Neural cell (in vitro differentiated cells): ENCODE data around the gene SYNGR2. TPM values are rescaled to one million over a fixed set of nuclear protein-coding genes. Genes with fewer than 3 reads are reported as not detected.

Experiments
- H2AFZ ChIP-seq: fragments of 200-600, 300-800 bp; sonication (generic), shearing (Covaris generic); 2 replicates; pipeline ENCODE4 v1.6.0; 2014; ENCODE audit warnings: low read depth, mild to moderate bottlenecking, antibody characterized with exemption, low read length, moderate library complexity
- H3F3A ChIP-seq: fragments of 200-600 bp; shearing (Covaris generic); 2 replicates; pipeline ENCODE4 v1.6.1; 2016; ENCODE audit warnings: mild to moderate bottlenecking, moderate library complexity, mixed read lengths, antibody characterized with exemption, low read length; ENCODE audit not compliant: insufficient read depth, poor library complexity, severe bottlenecking
- H3K27ac ChIP-seq: fragments of 200-600, 300-800 bp; sonication (generic), shearing (Covaris generic); 2 replicates; pipeline ENCODE4 v1.5.1; 2014; ENCODE audit warnings: mild to moderate bottlenecking, low read length, moderate library complexity
- H3K27me3 ChIP-seq: fragments of 300-800, 200-600 bp; sonication (generic), shearing (Covaris generic); 2 replicates; pipeline ENCODE4 v1.6.0; 2014; ENCODE audit warnings: mild to moderate bottlenecking, low read depth, low read length, moderate library complexity; ENCODE audit not compliant: insufficient read depth
- H3K36me3 ChIP-seq: fragments of 300-800, 200-600 bp; sonication (generic), shearing (Covaris generic); 2 replicates; pipeline ENCODE4 v1.5.1; 2014; ENCODE audit warnings: mild to moderate bottlenecking, antibody characterized with exemption, low read length, moderate library complexity; ENCODE audit not compliant: insufficient read depth
- H3K4me2 ChIP-seq: fragments of 300-800, 200-600 bp; sonication (generic), shearing (Covaris generic); 2 replicates; pipeline ENCODE4 v1.6.0; 2014; ENCODE audit warnings: mild to moderate bottlenecking, low read length
- H3K4me3 ChIP-seq: fragments of 300-800, 200-600 bp; sonication (generic), shearing (Covaris generic); 2 replicates; pipeline ENCODE4 v1.5.1; 2014; ENCODE audit warnings: mild to moderate bottlenecking, low read length, moderate library complexity
- H3K79me2 ChIP-seq: fragments of 200-600 bp; shearing (Covaris generic); replicated peaks from 2 replicates; pipeline ENCODE4 v1.6.0; 2014; ENCODE audit warnings: mild to moderate bottlenecking, low read length, moderate library complexity; ENCODE audit not compliant: insufficient read depth
- H3K9ac ChIP-seq: fragments of 300-800, 200-600 bp; sonication (generic), shearing (Covaris generic); 2 replicates; pipeline ENCODE4 v1.6.1; 2016; ENCODE audit warnings: mild to moderate bottlenecking, low read length, mixed read lengths
- H3K9me2 ChIP-seq: fragments of 200-600 bp; shearing (Covaris generic); 2 replicates; pipeline ENCODE4 v1.6.1; 2016; ENCODE audit warnings: mild to moderate bottlenecking, low read length, mixed read lengths; ENCODE audit not compliant: insufficient read depth
- H3K9me3 ChIP-seq: fragments of 200-600, 300-800 bp; sonication (generic), shearing (Covaris generic); 2 replicates; pipeline ENCODE4 v1.6.1; 2016; ENCODE audit warnings: mild to moderate bottlenecking, mixed run types, low read length, moderate library complexity, mixed read lengths
- H4K20me1 ChIP-seq: fragments of 200-600 bp; shearing (Covaris generic); 2 replicates; pipeline ENCODE4 v1.6.1; 2016; ENCODE audit warnings: mild to moderate bottlenecking, mixed run types; ENCODE audit not compliant: insufficient read depth
- EP300 ChIP-seq: fragments of 450-650 bp; conservative IDR thresholded peaks from 2 replicates; pipeline ENCODE4 v1.6.1; 2014; ENCODE audit warnings: antibody characterized with exemption, mild to moderate bottlenecking, moderate library complexity; ENCODE audit not compliant: poor library complexity, severe bottlenecking
- EZH2 ChIP-seq: fragments of 200-600, 300-800 bp; shearing (Covaris generic), sonication (generic); IDR thresholded peaks from 2 replicates; pipeline ENCODE4 v1.6.1; 2014; ENCODE audit warnings: antibody characterized with exemption, low read length, borderline replicate concordance, mild to moderate bottlenecking; ENCODE audit not compliant: insufficient read depth, poor library complexity, severe bottlenecking
- MXI1 ChIP-seq: fragments of 450-650 bp; conservative IDR thresholded peaks from 2 replicates; pipeline ENCODE4 v1.6.1; 2014; ENCODE audit warnings: antibody characterized with exemption, mild to moderate bottlenecking; ENCODE audit not compliant: poor library complexity, severe bottlenecking
- POLR2AphosphoS5 ChIP-seq: IDR thresholded peaks from 2 replicates; pipeline ENCODE4 v1.6.1; 2012
- RAD21 ChIP-seq: fragments of 450-650 bp; conservative IDR thresholded peaks from 2 replicates; pipeline ENCODE4 v1.6.1; 2014; ENCODE audit warnings: antibody characterized with exemption, mild to moderate bottlenecking, moderate library complexity
- SMC3 ChIP-seq: fragments of 450-650 bp; conservative IDR thresholded peaks from 2 replicates; pipeline ENCODE4 v1.6.1; 2014; ENCODE audit warnings: antibody characterized with exemption, mild to moderate bottlenecking, moderate library complexity; ENCODE audit not compliant: poor library complexity
- TAF1 ChIP-seq: IDR thresholded peaks from 2 replicates; pipeline ENCODE4 v1.6.1; 2012; ENCODE audit warnings: low read depth
- polyA plus RNA-seq: library from polyadenylated mRNA; depleted of rRNA; stranded (reverse); fragments of >200 nt; gene quantifications from 2 replicates; pipeline ENCODE4 v1.2.3, GENCODE V29; 2014
- TF ChIP-seq, protein P1 (sequence below): IDR thresholded peaks from 2 replicates; pipeline ENCODE4 v1.6.1; 2012; ENCODE audit warnings: borderline replicate concordance
- TF ChIP-seq, protein P2 (sequence below): fragments of 450-650 bp; IDR thresholded peaks from 2 replicates; pipeline ENCODE4 v1.5.1; 2014; ENCODE audit warnings: antibody characterized with exemption, mild to moderate bottlenecking, moderate library complexity; ENCODE audit not compliant: poor library complexity, severe bottlenecking

SYNGR2 gene
- polyA plus RNA-seq, 1 donor from 2014 or later, result 3.9 TPM

DNA sequence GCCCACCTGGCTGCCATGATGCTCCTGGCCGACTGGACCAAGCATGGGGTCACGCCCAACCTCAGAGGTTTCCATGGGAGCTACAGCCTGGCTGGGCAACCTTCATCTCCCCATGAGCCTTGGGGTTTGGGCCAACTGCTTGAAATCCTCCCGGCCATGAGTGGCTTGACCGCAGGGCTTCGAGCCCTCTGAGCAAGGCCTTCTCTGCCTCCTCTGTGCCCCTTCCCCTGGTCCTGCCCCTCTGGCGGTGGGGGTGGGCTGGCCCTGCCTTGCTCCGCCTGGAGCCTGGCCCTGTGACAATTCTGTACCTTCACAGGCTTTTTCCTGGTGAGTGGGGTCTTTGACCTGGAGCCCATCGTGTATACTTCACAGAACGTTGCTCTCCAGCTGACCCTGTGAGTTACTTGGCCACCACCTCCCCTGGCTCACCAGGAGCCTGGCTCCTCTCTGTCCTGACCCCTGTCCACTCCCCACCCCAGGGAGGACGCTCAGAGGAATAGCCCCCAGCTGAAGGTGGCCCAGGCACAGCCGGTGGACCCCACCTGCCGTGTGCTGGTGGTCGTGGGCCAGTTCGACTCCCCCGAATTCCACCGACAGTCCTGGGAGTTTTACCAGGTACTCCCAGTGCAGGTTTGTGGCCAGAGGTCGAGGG is 36.9 kb downstream of the SYNGR2 start:
- TF ChIP-seq POLR2AphosphoS5 (no peak), RAD21 (no peak), EP300 (no peak), EZH2 (no peak), TAF1 (no peak), MXI1 (no peak), SMC3 (no peak)
- TF ChIP-seq, protein P1, sequence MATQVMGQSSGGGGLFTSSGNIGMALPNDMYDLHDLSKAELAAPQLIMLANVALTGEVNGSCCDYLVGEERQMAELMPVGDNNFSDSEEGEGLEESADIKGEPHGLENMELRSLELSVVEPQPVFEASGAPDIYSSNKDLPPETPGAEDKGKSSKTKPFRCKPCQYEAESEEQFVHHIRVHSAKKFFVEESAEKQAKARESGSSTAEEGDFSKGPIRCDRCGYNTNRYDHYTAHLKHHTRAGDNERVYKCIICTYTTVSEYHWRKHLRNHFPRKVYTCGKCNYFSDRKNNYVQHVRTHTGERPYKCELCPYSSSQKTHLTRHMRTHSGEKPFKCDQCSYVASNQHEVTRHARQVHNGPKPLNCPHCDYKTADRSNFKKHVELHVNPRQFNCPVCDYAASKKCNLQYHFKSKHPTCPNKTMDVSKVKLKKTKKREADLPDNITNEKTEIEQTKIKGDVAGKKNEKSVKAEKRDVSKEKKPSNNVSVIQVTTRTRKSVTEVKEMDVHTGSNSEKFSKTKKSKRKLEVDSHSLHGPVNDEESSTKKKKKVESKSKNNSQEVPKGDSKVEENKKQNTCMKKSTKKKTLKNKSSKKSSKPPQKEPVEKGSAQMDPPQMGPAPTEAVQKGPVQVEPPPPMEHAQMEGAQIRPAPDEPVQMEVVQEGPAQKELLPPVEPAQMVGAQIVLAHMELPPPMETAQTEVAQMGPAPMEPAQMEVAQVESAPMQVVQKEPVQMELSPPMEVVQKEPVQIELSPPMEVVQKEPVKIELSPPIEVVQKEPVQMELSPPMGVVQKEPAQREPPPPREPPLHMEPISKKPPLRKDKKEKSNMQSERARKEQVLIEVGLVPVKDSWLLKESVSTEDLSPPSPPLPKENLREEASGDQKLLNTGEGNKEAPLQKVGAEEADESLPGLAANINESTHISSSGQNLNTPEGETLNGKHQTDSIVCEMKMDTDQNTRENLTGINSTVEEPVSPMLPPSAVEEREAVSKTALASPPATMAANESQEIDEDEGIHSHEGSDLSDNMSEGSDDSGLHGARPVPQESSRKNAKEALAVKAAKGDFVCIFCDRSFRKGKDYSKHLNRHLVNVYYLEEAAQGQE, result no peak
- TF ChIP-seq, protein P2, sequence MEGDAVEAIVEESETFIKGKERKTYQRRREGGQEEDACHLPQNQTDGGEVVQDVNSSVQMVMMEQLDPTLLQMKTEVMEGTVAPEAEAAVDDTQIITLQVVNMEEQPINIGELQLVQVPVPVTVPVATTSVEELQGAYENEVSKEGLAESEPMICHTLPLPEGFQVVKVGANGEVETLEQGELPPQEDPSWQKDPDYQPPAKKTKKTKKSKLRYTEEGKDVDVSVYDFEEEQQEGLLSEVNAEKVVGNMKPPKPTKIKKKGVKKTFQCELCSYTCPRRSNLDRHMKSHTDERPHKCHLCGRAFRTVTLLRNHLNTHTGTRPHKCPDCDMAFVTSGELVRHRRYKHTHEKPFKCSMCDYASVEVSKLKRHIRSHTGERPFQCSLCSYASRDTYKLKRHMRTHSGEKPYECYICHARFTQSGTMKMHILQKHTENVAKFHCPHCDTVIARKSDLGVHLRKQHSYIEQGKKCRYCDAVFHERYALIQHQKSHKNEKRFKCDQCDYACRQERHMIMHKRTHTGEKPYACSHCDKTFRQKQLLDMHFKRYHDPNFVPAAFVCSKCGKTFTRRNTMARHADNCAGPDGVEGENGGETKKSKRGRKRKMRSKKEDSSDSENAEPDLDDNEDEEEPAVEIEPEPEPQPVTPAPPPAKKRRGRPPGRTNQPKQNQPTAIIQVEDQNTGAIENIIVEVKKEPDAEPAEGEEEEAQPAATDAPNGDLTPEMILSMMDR, result no peak
- no peaks in the 10 kb centered on the region for H3K27me3 ChIP-seq
- no peaks in the 10 kb centered on the region for H4K20me1 ChIP-seq
- H2AFZ ChIP-seq, result no peak overlapping the region
- H3K36me3 ChIP-seq, result no peaks in the 10 kb centered on the region
- no peak overlapping the region for H3K4me3 ChIP-seq
- H3K79me2 ChIP-seq, result no peaks in the 10 kb centered on the region
- no peaks in the 10 kb centered on the region for H3F3A ChIP-seq
- no peak overlapping the region for H3K4me2 ChIP-seq
- no peak overlapping the region for H3K9ac ChIP-seq
- H3K27ac ChIP-seq, result no peak overlapping the region
- no peaks in the 10 kb centered on the region for H3K9me2 ChIP-seq
- H3K9me3 ChIP-seq, result no peaks in the 10 kb centered on the region

DNA sequence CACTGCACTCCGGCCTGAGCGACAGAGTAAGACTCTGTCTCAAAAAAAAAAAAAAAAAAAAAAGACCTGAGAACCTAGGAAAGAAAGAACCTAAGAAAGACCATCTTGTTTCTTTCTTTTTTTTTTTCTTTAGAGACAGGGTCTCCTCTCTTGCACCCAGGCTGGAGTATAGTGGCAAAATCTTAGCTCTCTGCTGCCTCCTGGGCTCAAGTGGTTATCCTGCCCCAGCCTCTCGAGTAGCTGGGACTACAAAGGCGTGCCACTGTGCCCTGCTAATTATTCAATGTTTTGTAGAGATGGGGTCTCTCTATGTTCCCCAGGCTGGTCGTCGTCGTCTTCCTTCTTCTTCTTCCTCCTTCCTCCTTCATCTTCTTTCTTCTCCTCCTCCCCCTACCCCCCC is 37.9 kb downstream of the SYNGR2 start:
- H3K79me2 ChIP-seq, result no peaks in the 10 kb centered on the region
- no peak overlapping the region for H3K9ac ChIP-seq
- no peaks in the 10 kb centered on the region for H3K9me2 ChIP-seq
- no peaks in the 10 kb centered on the region for H4K20me1 ChIP-seq
- no peak overlapping the region for H2AFZ ChIP-seq
- no peak overlapping the region for H3K27ac ChIP-seq
- no peaks in the 10 kb centered on the region for H3F3A ChIP-seq
- H3K4me2 ChIP-seq, result no peak overlapping the region
- no peak overlapping the region for H3K4me3 ChIP-seq
- no peaks in the 10 kb centered on the region for H3K36me3 ChIP-seq
- TF ChIP-seq MXI1 (no peak), EP300 (no peak), TAF1 (no peak), POLR2AphosphoS5 (no peak), EZH2 (no peak)
- no peaks in the 10 kb centered on the region for H3K27me3 ChIP-seq
- no peaks in the 10 kb centered on the region for H3K9me3 ChIP-seq
